Peyer's patch (tissue), 4 donors: ENCODE results near the gene ROR1. TPM values are rescaled to one million over a fixed set of nuclear protein-coding genes. Genes with fewer than 3 reads are reported as not detected.

ENCODE experiments used
- DNase-seq, 3 donors: peaks; one replicate each; pipeline ENCODE4 v3.0.0-alpha.2; 2017 to 2019
- H3K27ac ChIP-seq, 4 donors: fragments of 200-600 bp; sonication (generic); one replicate each; pipeline ENCODE4 v1.5.1; 2016 to 2019
- H3K27me3 ChIP-seq, 2 donors: fragments of 200-600 bp; sonication (generic); one replicate each; pipeline ENCODE4 v1.5.1; 2019
- H3K36me3 ChIP-seq, 3 donors: fragments of 200-600 bp; sonication (generic); one replicate each; pipeline ENCODE4 v1.5.1; 2016 to 2019
- H3K4me1 ChIP-seq, 4 donors: fragments of 200-600 bp; sonication (generic); one replicate each; pipeline ENCODE4 v1.5.1; 2016 to 2019
- H3K4me3 ChIP-seq, 4 donors: fragments of 200-600 bp; sonication (generic); 1 replicate in 3 of 4; 2 replicates in 1 of 4; pipeline ENCODE4 v1.5.1; 2016 to 2019; ENCODE audit warnings: mild to moderate bottlenecking in 1 of 4
- H3K9me3 ChIP-seq, 4 donors: fragments of 200-600 bp; sonication (generic); one replicate each; pipeline ENCODE4 v1.5.1; 2016 to 2019; ENCODE audit warnings: mild to moderate bottlenecking in 1 of 4
- CTCF ChIP-seq, 6 experiments: fragments of 450-650 bp in 4 of 6; fragments of 200-600 bp in 2 of 6; sonication (generic) in 1 of 6; IDR thresholded peaks; one replicate each; pipeline ENCODE4 v1.5.1; 2017 to 2019; ENCODE audit warnings: antibody characterized with exemption in 6 of 6, mild to moderate bottlenecking in 3 of 6, moderate library complexity in 1 of 6
- POLR2A ChIP-seq, 2 donors: fragments of 450-650 bp; IDR thresholded peaks; one replicate each; pipeline ENCODE4 v1.5.1; 2017; ENCODE audit warnings: antibody characterized with exemption in 2 of 2, mild to moderate bottlenecking in 2 of 2, moderate library complexity in 2 of 2
- total RNA-seq, 4 donors: library from RNA; depleted of rRNA; stranded (reverse); fragments of >200 nt; gene quantifications; one replicate each; pipeline ENCODE4 v1.1.0, GENCODE V29; 2016

ROR1 gene
- total RNA-seq, 4 donors from 2014 or later: 1.2 to 7.4 (median 4.7) TPM

GRCh38 chr1:63980740-63981407 is 207.1 kb downstream of the ROR1 start:
- H3K4me1 ChIP-seq: no peaks in the 10 kb centered on the region
- no peak for TF ChIP-seq POLR2A (IDR thresholded peaks at IDR 0.05)
- TF ChIP-seq CTCF (IDR thresholded peaks at IDR 0.05): no peak

DNA sequence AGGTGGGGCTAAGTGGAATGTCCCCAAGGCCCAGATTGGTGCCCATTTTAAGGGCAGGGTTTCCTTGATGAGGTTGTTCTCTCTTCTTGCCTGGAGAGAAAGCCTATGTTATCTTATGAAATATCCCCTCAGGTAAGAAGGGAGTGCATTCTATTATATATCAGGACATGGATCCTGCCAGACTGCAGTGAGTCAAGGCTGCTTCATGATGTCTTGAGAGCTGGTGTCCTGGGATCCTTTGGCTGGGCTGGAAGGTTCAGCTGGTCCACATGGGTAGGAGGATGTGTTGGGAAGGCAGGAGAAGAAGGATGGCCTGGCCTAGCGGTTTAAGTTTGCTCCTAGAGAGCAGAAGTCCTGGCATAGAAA is 207.6 kb downstream of the ROR1 start:
- no peak for TF ChIP-seq CTCF (IDR thresholded peaks at IDR 0.05)
- TF ChIP-seq POLR2A (IDR thresholded peaks at IDR 0.05): no peak
- Histone ChIP-seq H3K9me3 (no peaks in the 10 kb centered on the region), H3K4me3 (no peak overlapping the region), H3K27me3 (no peaks in the 10 kb centered on the region), H3K27ac (no peak overlapping the region), H3K36me3 (no peaks in the 10 kb centered on the region), H3K4me1 (no peaks in the 10 kb centered on the region)
- no peak for DNase-seq

More at GRCh38 chr1:63980740-63981407, 207.1 kb downstream of the ROR1 start:
- DNase-seq: no peak
- Histone ChIP-seq H3K27me3 (no peaks in the 10 kb centered on the region), H3K9me3 (no peaks in the 10 kb centered on the region), H3K4me3 (no peak overlapping the region), H3K36me3 (no peaks in the 10 kb centered on the region), H3K27ac (no peak overlapping the region)

DNA sequence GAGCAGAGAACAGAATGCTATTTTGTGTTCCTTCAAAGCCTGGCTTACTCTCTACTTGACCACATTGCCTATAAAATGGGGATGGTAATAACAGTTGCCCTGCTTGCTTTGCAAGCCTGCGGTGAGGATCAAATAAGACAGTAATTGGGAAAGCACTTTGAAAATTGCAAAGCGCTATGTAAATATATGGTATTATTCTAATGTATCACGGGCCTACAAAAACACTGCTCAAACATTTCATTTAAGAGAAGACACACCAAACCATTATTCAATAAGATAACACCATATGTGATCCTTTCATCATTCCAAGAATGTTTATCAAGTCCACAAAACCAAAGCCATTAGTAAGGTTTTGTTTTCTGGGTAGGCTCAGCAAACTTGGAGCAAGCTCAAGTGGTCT is 208.4 kb downstream of the ROR1 start:
- Histone ChIP-seq H3K27me3 (no peaks in the 10 kb centered on the region), H3K36me3 (no peaks in the 10 kb centered on the region), H3K4me3 (no peak overlapping the region), H3K27ac (no peak overlapping the region), H3K4me1 (no peaks in the 10 kb centered on the region), H3K9me3 (no peaks in the 10 kb centered on the region)
- TF ChIP-seq CTCF (IDR thresholded peaks at IDR 0.05): no peak
- no peak for TF ChIP-seq POLR2A (IDR thresholded peaks at IDR 0.05)
- DNase-seq: no peak

DNA sequence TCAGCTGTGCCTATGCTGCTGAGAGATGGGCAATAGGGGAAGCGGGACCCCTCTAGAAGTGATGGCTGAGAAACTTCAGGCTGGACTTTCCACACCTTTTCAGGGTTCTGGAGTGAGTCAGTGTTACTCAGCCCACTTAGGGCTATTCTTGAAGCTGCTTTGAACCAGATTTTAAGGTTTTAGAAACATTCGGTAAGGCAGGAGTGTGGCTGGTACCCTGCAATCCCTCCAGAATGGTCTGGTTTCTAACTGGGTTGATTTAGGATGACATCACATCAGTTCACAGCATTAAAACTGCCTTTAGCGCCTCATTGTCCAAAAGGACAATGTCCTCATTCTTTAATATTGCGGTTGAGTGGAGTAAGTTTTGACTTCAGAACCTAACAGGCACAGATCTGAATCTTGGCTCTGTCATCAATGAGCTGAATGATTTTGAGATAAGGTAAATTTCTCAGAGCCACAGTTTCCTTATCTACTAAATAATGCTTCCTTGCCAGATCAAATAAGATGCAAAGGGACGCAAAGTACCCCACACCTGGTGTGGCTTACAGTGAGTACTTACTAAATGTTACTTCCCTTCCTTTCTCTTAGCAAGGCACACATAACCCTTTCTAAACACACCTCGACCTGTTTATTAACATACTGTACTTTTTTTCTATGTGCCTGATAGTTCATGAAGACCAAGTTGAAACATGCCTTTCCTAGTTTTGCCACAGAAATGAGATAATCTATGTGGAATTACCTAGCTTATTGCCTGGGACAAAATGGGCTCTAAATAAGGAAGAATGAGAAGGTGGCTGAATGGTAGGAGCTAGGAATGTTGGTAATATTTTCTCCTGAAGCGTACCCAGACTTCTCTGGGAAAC is 209.8 kb downstream of the ROR1 start:
- TF ChIP-seq CTCF (IDR thresholded peaks at IDR 0.05): no peak
- no peak for TF ChIP-seq POLR2A (IDR thresholded peaks at IDR 0.05)
- Histone ChIP-seq H3K9me3 (no peaks in the 10 kb centered on the region), H3K27ac (no peak overlapping the region), H3K4me1 (no peaks in the 10 kb centered on the region), H3K27me3 (no peaks in the 10 kb centered on the region), H3K4me3 (no peak overlapping the region), H3K36me3 (no peaks in the 10 kb centered on the region)
- DNase-seq: no peak

- no peak for DNase-seq
- Histone ChIP-seq H3K4me1 (no peaks in the 10 kb centered on the region), H3K36me3 (no peaks in the 10 kb centered on the region), H3K27me3 (no peaks in the 10 kb centered on the region), H3K4me3 (no peak overlapping the region), H3K27ac (no peak overlapping the region), H3K9me3 (no peaks in the 10 kb centered on the region)
- TF ChIP-seq CTCF (IDR thresholded peaks at IDR 0.05) (no peak), POLR2A (IDR thresholded peaks at IDR 0.05) (no peak)
These were observed 210.6 kb downstream of the ROR1 start for GRCh38 chr1:63984257-63984929.
